Measurements from ENCODE around the gene KRTAP4-7. TPM values are rescaled to one million over a fixed set of nuclear protein-coding genes. Genes with fewer than 3 reads are reported as not detected.
"Not testable (repeated sequence)": the region's sequence is repeated elsewhere in the genome, so short reads cannot be mapped to it uniquely, and the experiment has no call there.

The KRTAP4-7 gene
- total RNA-seq, 1 donor from 2014 or later, result not detected

DNA sequence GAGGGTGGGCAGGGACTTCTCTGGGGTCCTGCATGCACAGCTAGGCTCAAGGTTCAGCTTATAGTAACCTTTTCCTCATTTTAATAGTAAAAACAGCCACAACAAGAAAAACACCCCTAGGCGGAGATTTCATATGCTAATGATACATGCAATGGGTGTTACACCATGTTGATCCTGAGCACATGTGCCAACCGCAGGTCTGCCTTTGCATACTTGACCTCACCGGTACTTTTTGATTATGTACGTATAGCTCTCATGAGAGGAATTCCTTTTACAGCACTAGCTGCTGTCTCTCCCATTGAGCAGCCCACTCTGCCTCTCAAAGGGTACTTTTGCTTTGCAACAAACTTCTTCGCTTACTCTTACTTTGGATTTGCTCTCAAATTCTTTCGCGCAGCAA, 12.1 kb downstream of the KRTAP4-7 start:
- no peak overlapping the region for H3K4me3 Mint-ChIP-seq
- no peak overlapping the region for H3K27ac Mint-ChIP-seq
- H3K27me3 Mint-ChIP-seq, result peaks cover 25% of the 10 kb centered on the region
- TF ChIP-seq, protein P1, sequence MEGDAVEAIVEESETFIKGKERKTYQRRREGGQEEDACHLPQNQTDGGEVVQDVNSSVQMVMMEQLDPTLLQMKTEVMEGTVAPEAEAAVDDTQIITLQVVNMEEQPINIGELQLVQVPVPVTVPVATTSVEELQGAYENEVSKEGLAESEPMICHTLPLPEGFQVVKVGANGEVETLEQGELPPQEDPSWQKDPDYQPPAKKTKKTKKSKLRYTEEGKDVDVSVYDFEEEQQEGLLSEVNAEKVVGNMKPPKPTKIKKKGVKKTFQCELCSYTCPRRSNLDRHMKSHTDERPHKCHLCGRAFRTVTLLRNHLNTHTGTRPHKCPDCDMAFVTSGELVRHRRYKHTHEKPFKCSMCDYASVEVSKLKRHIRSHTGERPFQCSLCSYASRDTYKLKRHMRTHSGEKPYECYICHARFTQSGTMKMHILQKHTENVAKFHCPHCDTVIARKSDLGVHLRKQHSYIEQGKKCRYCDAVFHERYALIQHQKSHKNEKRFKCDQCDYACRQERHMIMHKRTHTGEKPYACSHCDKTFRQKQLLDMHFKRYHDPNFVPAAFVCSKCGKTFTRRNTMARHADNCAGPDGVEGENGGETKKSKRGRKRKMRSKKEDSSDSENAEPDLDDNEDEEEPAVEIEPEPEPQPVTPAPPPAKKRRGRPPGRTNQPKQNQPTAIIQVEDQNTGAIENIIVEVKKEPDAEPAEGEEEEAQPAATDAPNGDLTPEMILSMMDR (IDR thresholded peaks at IDR 0.05), result no peak
- H3K9me3 Mint-ChIP-seq, result peaks cover 2% of the 10 kb centered on the region
- POLR2A ChIA-PET, result no interaction called here
- intact Hi-C loops (cut with micrococcal nuclease), result no loop called here
- ATAC-seq (ENCODE audit: low read depth) (no peak), DNase-seq (no peak)
- CTCF ChIA-PET, result no interaction called here
- peaks cover 10% of the 10 kb centered on the region for H3K4me1 Mint-ChIP-seq
- H3K36me3 Mint-ChIP-seq (ENCODE audit: low read depth), result no peaks in the 10 kb centered on the region

DNA sequence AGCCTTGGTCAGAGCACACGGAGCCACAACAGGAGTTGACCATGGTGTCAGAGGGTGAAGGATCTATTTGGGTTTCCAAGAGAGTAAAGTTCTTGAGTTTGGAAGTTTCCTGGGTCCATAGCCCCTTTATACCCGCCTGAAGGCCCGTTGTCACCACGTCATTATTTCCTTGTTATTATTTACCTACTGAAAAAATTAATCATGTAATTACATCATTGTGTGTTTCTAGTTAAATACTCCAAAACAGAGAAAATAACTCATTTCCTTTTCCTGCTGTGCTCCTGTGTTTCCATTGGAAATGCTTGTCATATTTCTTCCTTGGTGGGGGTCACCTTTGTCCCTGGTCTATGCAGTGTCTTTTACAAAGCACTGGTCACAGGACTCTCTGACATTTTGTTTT, 14.1 kb downstream of the KRTAP4-7 start, which contains the start of gene KRTAP4-8:
Gene KRTAP4-8 (minus strand): TSS at position 101 of the 400 bp plus-strand sequence. CDS start 58 bp downstream, at position 43.
- CTCF ChIA-PET, result no interaction called here

DNA sequence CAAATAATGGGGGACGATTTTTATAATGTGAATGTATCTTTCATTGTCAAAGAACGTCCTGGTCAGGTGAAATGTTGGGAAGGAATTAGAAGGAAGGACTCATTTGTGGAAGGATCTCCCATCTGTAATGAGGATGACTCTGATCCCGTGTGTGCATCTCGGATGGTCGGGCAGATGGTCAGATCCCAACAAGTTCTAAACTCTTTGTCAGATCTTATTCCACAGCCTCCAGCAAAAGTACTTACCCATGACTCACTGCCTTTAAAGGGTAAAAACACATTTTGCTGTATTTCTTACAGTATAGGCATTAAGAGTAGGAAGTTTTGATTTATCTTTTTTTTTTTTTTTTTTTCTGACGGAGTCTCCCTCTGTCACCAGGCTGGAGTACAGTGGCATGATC, 14.5 kb downstream of the KRTAP4-7 start:
- TF ChIP-seq, protein P1 (IDR thresholded peaks at IDR 0.05), result no peak
- ChIA-PET CTCF (no interaction called here), POLR2A (no interaction called here)
- H3K27ac Mint-ChIP-seq, result no peak overlapping the region
- H3K4me3 Mint-ChIP-seq, result no peak overlapping the region
- H3K9me3 Mint-ChIP-seq, result no peaks in the 10 kb centered on the region
- no peak for ATAC-seq (ENCODE audit: low read depth)
- peaks cover 25% of the 10 kb centered on the region for H3K27me3 Mint-ChIP-seq
- H3K4me1 Mint-ChIP-seq, result peaks cover 10% of the 10 kb centered on the region
- intact Hi-C loops (cut with micrococcal nuclease), result no loop called here
- DNase-seq, result no peak
- H3K36me3 Mint-ChIP-seq (ENCODE audit: low read depth), result no peaks in the 10 kb centered on the region

More for the DNA sequence above, 14.1 kb downstream of the KRTAP4-7 start, which contains the start of gene KRTAP4-8:
- Mint-ChIP-seq H3K27me3 (peaks cover 25% of the 10 kb centered on the region), H3K27ac (no peak within 1 kb of the TSS), H3K36me3 (ENCODE audit: low read depth) (no peaks in the 10 kb centered on the region), H3K4me1 (peaks cover 10% of the 10 kb centered on the region), H3K9me3 (peaks cover 1% of the 10 kb centered on the region), H3K4me3 (no peak within 1 kb of the TSS)
- no peak for ATAC-seq (ENCODE audit: low read depth)
- TF ChIP-seq, protein P1 (IDR thresholded peaks at IDR 0.05), result no peak
- intact Hi-C loops (cut with micrococcal nuclease), result no loop called here
- POLR2A ChIA-PET, result no interaction called here
- DNase-seq, result no peak

DNA sequence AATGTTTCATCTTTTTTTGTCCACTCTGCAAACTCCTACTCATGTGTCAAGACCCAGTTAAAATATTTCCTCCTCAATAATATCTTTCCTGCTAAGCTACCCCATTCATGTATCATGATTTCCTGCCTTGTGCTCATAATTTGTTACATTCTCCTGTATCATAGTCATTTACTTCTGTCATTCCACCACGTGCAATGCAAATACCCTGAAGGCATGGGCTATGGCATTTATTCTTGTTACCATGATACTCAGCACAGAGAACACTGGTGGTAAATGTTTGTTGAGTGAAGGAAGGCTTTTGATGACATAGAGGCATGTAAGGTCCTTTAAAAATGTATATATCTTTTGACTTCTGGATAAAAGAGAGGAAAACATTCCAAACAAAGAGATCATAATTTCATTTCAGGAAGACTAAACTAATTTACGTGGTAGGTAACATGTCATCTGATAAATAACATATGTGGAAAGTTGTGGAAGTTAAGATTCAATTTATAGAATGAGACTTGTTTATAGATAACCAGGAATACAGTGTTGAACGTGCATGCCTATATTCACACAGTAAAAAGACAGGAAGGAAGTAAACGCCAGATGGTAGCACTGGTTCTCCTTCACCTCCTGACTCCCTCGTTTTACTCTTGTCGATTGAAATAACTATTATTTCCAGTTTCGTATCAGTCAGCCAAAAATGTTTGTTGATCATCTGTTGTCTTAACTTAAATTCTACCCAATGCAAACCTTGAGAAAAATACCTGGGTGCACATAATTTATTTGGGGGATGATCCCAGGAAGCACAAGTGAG, 15.9 kb downstream of the KRTAP4-7 start:
- H3K9me3 Mint-ChIP-seq; DNase-seq; ATAC-seq (ENCODE audit: low read depth); intact Hi-C loops (cut with micrococcal nuclease); H3K4me1 Mint-ChIP-seq; H3K27ac Mint-ChIP-seq; CTCF ChIA-PET; H3K4me3 Mint-ChIP-seq; H3K36me3 Mint-ChIP-seq (ENCODE audit: low read depth); POLR2A ChIA-PET: not testable (repeated sequence)
- H3K27me3 Mint-ChIP-seq, result peaks cover 25% of the 10 kb centered on the region

DNA sequence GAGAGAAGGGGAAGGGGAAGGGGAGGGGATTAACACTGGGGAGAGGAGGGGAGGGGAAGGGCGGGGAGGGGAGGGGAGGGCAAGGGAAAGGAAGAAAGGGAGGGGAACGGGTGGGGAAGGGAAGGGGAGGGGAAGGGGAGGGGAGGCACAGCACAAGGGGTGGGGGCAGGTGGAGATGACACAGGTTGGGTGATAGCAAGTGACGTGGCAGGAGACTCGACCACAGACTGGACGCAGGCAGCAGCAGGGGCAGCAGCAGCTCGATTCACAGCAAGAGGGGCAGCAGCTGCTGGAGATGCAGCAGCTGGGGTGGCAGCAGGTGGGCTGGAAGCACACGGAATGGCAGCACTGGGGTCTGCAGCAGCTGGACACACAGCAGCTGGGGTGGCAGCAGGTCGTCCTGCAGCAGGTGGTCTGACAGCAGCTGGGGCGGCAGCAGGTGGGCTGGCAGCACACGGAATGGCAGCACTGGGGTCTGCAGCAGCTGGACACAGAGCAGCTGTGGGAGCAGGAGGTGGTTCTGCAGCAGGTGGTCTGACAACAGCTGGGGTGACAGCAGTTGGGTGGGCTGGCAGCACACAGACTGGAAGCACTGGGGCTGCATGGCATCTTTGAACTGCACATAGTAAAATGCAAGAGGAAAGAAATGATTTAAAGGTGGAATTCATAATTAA, 17.8 kb downstream of the KRTAP4-7 start, which contains the start of gene KRTAP4-16:
Gene KRTAP4-16 (minus strand): TSS at position 624 of the 674 bp plus-strand sequence. CDS start 0 bp downstream, at position 624.
- Mint-ChIP-seq H3K27me3 (peaks cover 29% of the 10 kb centered on the region), H3K4me1 (peaks cover 10% of the 10 kb centered on the region), H3K36me3 (ENCODE audit: low read depth) (no peaks in the 10 kb centered on the region), H3K27ac (no peak within 1 kb of the TSS), H3K4me3 (no peak within 1 kb of the TSS), H3K9me3 (no peaks in the 10 kb centered on the region)
- TF ChIP-seq, protein P1 (IDR thresholded peaks at IDR 0.05), result no peak
- intact Hi-C loops (cut with micrococcal nuclease), result no loop called here
- POLR2A ChIA-PET, result no interaction called here
- ATAC-seq (ENCODE audit: low read depth) (no peak), DNase-seq (no peak)
- CTCF ChIA-PET, result no interaction called here
